CD4-positive, alpha-beta T cell treated with Interleukin-6 at 100 ng/mL for 8 hours (primary cell): ENCODE measurements around the gene OR1J1.

ENCODE experiments used
- DNase-seq: peaks from one replicate; pipeline ENCODE4 v3.0.0-alpha.2; 2020; ENCODE audit warnings: mixed read lengths, low spot score

OR1J1 gene

GRCh38 chr9:122445155-122445749 lies 32.5 kb downstream of the OR1J1 start:
- DNase-seq, result no peak

DNA sequence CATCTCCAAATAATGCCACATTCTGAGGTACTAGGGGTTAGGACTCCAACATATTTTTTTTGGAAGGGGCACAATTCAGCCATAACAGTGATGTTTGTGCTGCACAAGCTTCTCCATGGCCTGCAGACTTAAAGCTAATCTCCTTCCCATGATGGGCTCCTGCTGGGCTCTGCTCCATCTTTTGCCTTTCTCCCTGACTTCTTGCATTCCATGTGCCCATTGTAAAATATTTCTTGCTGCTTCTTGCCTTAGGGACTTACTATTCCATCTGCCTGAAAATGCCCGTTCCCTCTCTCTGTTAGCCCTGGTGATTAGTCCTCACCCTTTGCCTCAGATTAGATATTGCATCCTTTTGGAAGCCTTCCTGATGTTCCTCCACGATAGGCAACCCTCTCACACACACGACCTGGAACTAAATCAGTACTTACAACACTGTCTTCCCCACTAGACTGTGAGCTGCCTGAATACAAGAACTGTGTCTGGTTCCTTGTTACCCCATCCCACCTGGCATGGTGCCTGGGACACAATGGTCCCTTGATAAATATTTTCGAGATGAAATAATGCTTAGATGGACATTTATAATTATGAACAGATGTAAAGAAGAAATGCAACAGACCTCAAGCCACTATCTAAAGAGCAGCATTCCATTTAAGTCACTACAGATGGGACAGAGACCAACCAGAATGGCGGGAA lies 33.5 kb downstream of the OR1J1 start:
- no peak for DNase-seq

DNA sequence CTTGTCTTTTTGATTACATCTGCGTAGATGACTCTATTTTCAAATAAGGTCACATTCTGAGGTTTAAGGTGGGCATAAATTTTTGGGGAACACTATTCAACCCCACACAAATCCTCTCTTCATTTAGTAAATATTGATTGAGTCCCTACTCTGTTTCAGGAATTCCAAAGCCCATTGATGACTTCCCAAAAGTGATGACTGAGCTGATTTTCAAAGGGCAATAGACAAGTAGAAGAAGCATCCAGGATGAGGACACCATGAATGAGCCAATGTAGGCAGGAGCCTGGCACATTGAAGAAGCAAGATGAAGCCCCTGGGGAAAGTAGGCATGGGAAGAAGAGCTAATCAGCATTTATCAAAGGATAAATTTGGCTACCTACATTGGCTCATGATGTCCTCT lies 35.2 kb downstream of the OR1J1 start:
- no peak for DNase-seq
